Measurements from ENCODE around the gene FXYD7. TPM values are rescaled to one million over a fixed set of nuclear protein-coding genes. Genes with fewer than 3 reads are reported as not detected.

The FXYD7 gene
- total and polyA plus RNA-seq, 2 of the 4 experiments (the other 2 are of a cell fraction), result 0.31 TPM; not detected in 1

GRCh38 chr19:35143231-35143715 is at the start of gene FXYD7 (continued):
- TF ChIP-seq CEBPB (IDR thresholded peaks at IDR 0.05; ENCODE audit: low read depth, low read length), result no peak

- H3K9ac ChIP-seq (ENCODE audit: low read depth, low read length), result no peak overlapping the region
- no peaks in the 10 kb centered on the region for H3K4me1 ChIP-seq (ENCODE audit: control insufficient read depth, insufficient read depth, low read length)
- no peaks in the 10 kb centered on the region for H3K9me1 ChIP-seq (ENCODE audit: insufficient read depth, low read length)
- no peak overlapping the region for H2BK15ac ChIP-seq (ENCODE audit: low read depth, low read length)
- no peaks in the 10 kb centered on the region for H3K79me1 ChIP-seq (ENCODE audit: low read depth in 1 of 2, low read length in 2 of 2)
- H3K4me3 ChIP-seq (ENCODE audit: insufficient read depth, low read depth, low read length), result no peak overlapping the region
- H3K36me3 ChIP-seq (ENCODE audit: control insufficient read depth, insufficient read depth, low read length), result no peaks in the 10 kb centered on the region
- no peak overlapping the region for H2AK9ac ChIP-seq (replicated peaks; ENCODE audit: low read depth, low read length, poor library complexity)
- dilution Hi-C loops (cut with HindIII; ENCODE audit: low sequenced_read_pairs, unreplicated experiment) (no loop called here), in situ Hi-C loops (cut with MboI; ENCODE audit: low sequenced_read_pairs) (no loop called here), intact Hi-C loops (cut with micrococcal nuclease) (no loop called here)
- no peak overlapping the region for H2BK20ac ChIP-seq (ENCODE audit: low read depth, low read length)
- H3K4me2 ChIP-seq (ENCODE audit: low read depth, low read length), result no peak overlapping the region
- no peak overlapping the region for H3K23ac ChIP-seq (ENCODE audit: low read depth, low read length)
- WGBS, 2 experiments (ENCODE audit: extremely low coverage in 2 of 2, insufficient read length in 1 of 2), result 93% methylated on average over 3 of the region's 5 CpGs; no CpG with 5 or more reads in 1 of the 2 experiments
- H4K20me1 ChIP-seq (ENCODE audit: insufficient read depth, low read length), result no peaks in the 10 kb centered on the region
- POLR2A ChIA-PET (ENCODE audit: unreplicated experiment), result no interaction called here
- H3K18ac ChIP-seq (ENCODE audit: low read depth, low read length), result no peak overlapping the region
- DNase-seq (no peak), ATAC-seq (ENCODE audit: low read depth) (no peak)
- BruUV-seq (replicated peaks), result no TSS peak
- H3K4ac ChIP-seq (ENCODE audit: low read depth, low read length), result no peak overlapping the region
- H3K27me3 ChIP-seq (ENCODE audit: control insufficient read depth, insufficient read depth, low read length), result peaks cover 3% of the 10 kb centered on the region; the same call in 1 of the 2 replicates
- H3K56ac ChIP-seq (ENCODE audit: extremely low read depth, insufficient read depth, low read length), result no peak overlapping the region
- H3K27ac ChIP-seq (ENCODE audit: insufficient read depth, low read length), result no peak overlapping the region
- no peak overlapping the region for H4K8ac ChIP-seq (ENCODE audit: low read depth in 2 of 2, low read length in 2 of 2)
- no peak overlapping the region for H4K91ac ChIP-seq (ENCODE audit: insufficient read depth, low read depth, low read length)
- no peak for TF ChIP-seq MAZ (IDR thresholded peaks at IDR 0.05; ENCODE audit: borderline replicate concordance, low read depth, low read length)
- no peak for TF ChIP-seq FOS (IDR thresholded peaks at IDR 0.05; ENCODE audit: low read depth, low read length)
- TF ChIP-seq CHD1 (IDR thresholded peaks at IDR 0.05; ENCODE audit: low read depth, low read length), result no peak
- TF ChIP-seq SMC3 (IDR thresholded peaks at IDR 0.05; ENCODE audit: low read depth, low read length), result no peak
- no peak for TF ChIP-seq CEBPB (IDR thresholded peaks at IDR 0.05; ENCODE audit: low read depth, low read length)
- TF ChIP-seq MAFK (IDR thresholded peaks at IDR 0.05; ENCODE audit: low read depth, low read length), result no peak
- H2BK5ac ChIP-seq (ENCODE audit: low read depth, low read length, poor library complexity, severe bottlenecking), result no peak overlapping the region
- H2BK120ac ChIP-seq (ENCODE audit: low read depth, low read length), result no peak overlapping the region
- H3K14ac ChIP-seq (replicated peaks; ENCODE audit: low read depth, low read length), result no peak overlapping the region
- H3K9me3 ChIP-seq (ENCODE audit: control insufficient read depth, insufficient read depth, low read length), result no peaks in the 10 kb centered on the region
- H2AFZ ChIP-seq (replicated peaks; ENCODE audit: low read length, poor library complexity), result peak overlapping the region; percentile 32
- H4K5ac ChIP-seq (ENCODE audit: low read depth, low read length), result no peak overlapping the region
- CTCF ChIA-PET, result no interaction called here
- no peak overlapping the region for H2AK5ac ChIP-seq (ENCODE audit: low read depth, low read length)
Measured at GRCh38 chr19:35093430-35093829, 49.6 kb upstream of the FXYD7 start.
